NCI-H2171 (cell line): ENCODE data around the gene COL2A1.

Experiments used
- DNase-seq: peaks from one replicate; lab custom pipeline; 2025; lab: John Stamatoyannopoulos, UW

Gene COL2A1

DNA sequence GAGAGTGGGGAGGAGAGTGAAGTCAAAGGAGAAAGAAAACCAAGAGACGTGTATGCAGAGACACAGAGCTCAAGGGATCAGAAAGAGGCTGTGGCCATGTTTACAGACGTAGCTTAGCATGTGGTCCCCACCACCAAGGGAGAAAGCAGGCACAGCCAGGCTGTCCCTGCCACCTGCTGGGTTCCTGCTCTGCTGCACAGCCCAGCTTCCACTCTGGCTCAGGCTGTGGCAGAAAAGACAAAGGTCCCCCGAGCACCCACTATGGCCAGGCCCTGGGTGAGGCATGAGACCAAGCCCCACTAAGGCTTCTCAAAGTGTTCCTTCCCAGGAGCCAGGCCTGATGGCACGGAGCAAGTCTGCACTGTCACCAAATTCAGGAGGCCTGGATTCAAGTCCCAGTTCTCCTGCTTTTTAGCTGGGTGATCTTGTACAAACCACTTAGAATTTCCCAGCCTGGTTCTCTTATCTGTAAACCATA, 25.9 kb upstream of the COL2A1 start:
- DNase-seq = no peak

GRCh38 chr12:48029491-48030172, 25.4 kb upstream of the COL2A1 start:
- DNase-seq = no peak

DNA sequence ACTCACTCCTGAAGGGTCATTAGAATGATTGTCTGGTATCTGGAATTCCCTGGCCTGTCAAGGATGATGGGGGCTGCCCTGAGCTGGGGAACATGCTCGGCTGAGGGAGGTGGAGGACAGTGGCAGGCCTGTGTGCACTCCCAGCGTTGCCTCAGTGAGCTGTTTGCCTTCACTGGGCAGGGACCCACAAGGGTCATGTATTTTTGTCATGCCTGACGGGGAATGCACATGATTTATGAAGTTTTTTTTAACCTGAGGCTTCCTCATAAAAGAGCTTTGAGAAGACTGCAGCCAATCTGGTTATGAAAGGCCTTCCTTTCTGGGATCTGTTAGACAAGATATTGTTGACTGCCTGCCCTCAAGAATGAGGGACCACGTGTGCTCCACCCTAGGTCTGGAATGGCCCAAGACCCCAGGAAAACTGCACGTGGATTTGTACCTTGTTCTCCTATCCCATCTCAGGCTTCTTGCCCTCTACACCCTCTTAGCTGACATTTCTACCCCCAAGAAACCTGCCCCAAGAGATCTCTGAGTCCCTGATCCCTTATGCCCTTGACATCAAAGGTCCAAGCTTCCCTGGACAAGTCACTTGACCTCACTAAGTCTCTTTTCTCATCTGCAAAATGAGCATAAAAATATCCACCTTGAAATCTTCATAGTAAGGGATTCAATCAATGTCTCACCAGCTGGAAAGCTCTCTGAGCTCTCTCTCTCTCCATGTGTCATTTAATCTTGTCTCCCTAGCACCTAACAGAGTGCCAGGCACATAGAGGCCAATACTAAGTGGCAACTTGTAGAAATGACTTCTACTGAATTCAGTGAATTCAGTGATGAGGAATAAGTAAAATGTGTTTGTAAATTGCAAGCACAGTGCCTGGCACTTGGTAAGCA, 24.5 kb upstream of the COL2A1 start:
- no peak for DNase-seq

DNA sequence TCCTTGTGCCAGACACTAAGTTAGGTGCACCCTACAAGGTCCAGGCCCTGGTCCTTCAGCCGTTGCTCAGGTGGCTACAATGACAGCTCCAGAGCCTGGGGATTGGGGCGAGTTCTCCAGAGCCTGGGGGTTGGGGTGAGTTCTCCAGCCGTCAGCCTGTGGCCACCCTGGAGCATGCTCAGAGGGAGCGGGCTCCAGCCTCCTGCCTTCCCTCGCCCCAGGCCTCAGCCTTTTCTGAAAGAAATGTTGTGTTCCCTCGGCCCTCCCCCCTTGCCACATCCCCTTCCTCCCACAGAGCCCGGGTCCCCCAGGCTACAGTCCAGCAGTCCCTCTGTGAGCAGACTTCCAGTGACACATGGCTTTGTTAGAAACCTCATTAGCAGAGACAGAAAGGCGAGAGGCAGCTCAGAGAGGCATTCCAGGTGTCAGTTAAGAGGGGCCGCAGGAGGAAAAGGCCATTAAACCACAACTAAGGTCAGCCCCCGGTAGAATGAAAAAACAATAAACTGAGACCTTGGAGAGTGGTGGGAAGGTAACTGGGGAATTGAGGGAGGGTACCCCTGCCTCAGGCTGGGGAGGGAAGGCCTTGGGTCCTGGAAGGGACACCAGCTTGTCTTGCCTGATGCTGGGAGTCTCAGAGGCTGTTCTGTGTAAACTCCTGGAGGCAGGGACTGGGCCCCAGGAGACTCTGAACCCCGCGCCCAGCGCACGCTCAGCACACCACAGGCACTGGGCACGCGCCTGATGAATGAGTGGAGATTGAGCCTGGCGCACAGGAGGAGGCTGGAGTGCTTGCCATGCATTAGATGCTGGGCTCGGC, 23.1 kb upstream of the COL2A1 start:
- no peak for DNase-seq

DNA sequence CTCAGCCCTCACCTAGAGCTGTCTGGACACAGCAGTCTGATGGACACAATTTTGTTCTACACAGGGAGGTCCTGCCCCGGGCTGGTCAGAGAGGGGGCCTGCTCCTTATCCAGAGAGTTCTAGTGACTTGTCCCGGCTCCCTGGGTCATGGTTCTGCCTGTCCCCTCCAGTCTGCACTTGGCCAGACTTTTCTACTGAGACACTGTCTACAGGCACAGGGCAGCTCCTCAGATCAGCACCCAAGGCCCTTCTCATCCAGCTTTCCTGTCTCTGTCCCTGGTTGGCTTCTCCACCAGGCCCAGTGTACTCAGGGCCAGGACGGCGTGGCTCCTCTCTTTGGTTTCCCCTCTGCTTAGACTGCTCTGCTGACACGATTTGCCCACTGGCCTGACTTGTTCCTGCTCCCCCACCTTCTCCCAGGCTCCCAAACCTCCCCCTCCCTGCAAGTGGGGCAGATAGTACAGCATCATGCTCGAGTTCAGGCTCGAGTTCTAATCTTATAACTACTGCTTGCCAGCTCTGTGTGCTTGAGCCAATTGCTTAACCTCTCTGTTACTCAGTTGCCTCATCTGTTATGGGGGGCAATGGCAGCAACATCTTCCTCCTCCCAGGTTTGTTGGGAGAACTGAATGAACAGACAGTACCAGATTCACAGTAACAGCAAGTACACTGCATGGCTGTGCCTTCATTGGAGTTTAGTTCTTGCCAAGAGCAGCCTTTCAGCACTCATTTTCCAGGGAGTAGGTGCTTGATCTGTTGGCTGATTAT, 22.0 kb upstream of the COL2A1 start:
- DNase-seq = no peak

GRCh38 chr12:48025281-48025680, 21.0 kb upstream of the COL2A1 start:
- no peak for DNase-seq

GRCh38 chr12:48024735-48025134, 20.5 kb upstream of the COL2A1 start:
- no peak for DNase-seq

DNA sequence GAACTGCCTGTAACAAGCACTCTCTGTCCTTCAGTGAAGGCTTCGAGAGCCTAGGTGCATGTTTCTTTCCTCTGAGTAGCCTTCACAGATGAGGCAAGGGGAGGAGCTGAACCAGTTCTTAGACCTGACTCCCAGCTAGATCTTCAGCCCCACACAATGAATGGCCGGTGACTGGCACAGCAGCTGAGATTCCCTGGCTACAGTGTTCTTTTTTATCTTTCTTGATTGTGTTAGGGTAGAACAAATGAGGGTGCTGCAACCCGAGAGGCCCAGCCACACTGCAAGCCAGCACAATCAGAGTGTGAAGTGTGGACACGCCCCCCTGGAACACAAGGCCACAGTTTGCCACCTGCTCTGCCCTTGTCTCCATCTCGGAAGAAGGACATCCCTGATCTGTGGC, 19.1 kb upstream of the COL2A1 start:
- no peak for DNase-seq

DNA sequence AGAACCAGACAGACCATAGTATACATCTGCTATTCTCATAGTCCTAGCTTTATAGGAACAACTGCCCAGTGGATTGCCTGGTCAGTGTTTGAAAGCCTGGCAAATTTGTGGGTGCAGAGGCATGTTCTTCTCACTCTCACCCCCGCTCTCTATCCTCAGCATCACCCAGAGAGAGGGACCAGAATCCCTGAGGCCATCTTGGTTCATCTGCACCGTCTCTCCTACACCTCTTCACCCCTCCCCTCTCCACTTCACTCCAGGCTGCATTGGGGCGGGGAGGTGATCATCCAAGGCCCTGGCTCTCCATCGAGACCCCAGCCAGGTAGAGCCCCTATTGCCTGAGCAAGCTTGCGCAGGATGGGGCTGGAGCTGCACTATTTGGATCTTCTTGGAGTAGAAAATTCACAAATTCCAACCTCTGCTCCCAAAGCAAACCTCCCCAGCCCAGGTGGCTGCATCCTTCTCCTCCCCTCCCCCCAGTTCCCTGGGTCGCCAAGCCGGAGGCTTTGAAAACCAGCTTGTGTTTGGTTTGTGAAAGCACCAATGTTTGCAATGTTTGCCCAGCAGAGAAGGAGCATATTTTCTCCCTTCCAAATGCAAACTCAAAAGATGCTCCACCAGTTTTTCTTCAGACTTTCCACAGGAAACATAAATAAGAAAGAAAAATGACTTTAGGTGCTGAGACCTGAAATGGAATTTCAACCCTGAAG, 18.6 kb upstream of the COL2A1 start:
- DNase-seq = no peak

DNA sequence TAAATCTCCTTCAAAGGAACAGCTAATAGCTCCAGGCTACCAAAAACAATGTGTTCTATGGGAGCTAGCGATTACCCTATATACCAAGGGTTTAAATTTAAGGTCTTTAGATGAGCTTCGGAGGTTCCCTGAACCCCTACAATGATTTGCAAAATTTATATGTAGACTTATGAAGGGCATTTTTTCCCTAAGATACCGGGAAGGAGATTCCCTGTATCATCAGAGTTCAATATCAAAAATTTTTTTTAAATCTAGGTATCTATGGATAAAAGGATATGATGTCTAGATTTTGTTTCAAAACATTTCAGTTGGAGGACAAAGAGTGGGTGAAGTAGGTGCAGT, 17.9 kb upstream of the COL2A1 start:
- no peak for DNase-seq

DNA sequence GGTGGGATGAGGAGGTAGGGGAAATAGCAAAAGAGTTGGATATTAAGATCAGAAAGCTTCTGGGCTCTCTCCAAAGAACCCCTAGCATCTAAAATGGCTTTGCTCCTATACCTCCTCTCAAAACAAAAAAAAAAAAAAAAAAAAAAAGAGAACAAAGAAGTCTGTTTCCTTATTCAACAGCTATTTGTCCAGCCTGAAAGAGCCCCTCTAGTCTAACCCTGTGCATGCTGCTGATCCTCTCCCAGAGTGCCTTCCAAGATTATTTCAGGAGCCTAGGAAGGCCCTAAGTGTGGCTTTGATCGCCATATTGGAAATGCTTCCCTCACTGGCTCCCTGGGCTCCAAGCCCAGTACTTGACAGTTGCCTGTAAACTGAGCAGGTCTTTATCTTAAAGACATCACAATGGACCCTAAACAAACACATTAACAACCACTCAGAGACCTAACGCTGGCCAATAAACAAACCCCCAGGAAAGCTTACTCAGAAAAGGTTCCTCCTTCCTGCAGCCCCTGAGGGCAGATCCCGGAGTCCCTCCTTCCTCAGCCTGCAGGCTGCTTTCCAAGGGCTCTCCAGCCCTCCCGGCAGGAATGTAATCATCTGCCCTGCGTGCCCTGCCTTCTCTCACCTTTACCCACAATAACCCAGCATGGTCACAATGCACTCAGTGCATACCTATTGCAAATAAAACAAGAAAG, 17.4 kb upstream of the COL2A1 start:
- no peak for DNase-seq

DNA sequence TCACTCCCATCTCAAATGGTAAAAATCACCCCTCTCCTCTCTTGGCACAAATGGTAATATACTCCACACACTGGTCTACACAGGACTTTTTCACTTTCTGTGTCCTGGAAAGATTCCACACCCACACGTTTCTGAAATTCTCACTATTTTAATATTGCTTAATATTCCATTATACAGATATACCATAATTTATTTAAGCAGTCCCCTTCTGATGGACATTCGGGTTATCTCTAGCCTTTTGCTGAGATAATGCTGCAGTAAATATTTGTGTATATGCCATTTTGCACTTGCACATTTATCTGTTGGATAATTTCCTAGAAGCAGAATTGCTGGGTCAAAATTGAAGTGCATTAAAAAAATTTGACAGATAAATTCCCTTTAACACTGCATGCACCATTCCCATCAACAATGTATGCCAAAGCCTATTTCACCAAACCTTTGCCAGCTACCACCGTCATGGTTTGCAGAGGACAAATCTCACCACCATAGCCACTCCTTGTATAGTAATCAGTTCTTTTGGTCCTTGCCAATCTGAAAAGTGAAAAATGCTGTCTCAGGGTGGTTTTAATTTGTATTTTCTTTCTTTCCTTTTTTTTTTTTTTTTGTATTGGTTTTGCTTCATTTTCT, 15.5 kb upstream of the COL2A1 start:
- DNase-seq = no peak

DNA sequence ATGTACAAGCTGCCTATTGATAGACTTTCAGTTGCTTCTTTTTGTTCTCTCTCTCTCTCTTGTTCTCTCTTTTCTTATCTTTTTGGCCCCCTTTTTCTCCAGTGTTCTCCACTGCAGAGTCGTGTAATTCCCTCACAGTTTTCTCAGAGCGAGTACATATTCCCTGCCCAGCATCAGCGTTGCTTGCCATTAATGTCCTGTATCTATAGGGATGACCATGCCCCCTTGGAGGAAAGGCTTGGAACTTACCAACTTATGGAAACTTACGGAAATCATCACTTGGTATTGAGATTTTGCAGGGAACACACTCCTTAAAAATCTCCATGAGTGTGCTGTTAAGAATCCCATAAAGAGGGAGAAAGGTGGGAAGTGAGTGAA, 14.3 kb upstream of the COL2A1 start:
- DNase-seq = no peak

DNA sequence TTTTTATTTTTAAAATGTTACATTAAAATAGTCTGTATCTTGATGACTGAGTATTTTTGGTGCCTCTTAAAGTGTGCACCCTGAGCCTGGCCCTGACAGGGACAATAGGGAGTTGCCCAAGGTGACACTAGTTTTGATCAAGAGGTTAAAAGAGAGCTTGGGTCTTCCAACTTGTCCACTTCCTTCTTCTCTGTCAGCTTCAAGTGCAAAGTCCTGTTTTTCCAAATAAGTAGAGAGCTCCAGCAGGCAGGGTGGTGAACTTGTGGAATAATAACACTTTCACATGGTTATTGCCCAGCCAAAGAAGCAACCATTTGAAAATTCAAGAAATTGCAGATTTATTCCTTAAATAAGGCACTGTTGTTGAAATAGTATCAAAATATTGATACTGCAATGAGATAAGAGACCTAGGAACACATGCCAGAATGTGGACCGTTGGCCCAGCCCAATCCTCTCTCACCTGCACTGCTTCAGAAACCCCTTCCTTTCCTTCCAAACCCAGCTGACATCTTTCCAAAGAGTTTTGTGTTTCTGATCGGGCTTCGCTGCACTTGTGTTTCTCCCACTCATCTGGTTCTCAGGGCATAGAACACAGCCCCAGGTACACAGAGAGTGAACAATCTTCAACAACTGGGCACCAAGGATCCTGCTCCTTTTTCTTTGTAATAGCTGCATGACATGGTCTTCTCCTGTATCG, 13.8 kb upstream of the COL2A1 start:
- no peak for DNase-seq

DNA sequence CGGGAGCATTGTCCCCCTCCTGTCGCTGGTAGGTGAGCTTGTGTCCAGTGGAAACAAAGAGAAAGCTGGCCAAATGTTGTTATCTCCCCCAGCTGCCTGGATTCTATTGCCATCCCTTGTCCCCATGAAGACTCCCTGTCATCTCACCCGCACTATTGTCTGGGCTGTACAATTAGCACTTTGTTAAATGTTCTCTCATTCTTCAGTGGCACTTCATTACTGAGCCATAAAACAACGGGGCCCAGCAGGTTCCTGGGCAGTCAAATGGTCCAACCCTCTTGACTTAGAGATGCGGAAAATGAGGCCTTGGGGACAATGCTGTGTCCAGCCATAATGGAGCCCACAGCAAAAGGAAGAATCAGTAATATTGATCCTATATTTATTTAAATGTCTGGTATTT, 13.2 kb upstream of the COL2A1 start:
- no peak for DNase-seq

- no peak for DNase-seq
Measured at GRCh38 chr12:48016373-48017020, 12.2 kb upstream of the COL2A1 start.

GRCh38 chr12:48015954-48016353, 11.7 kb upstream of the COL2A1 start:
- no peak for DNase-seq

- no peak for DNase-seq
Measured at GRCh38 chr12:48015129-48015528, 10.9 kb upstream of the COL2A1 start.

DNA sequence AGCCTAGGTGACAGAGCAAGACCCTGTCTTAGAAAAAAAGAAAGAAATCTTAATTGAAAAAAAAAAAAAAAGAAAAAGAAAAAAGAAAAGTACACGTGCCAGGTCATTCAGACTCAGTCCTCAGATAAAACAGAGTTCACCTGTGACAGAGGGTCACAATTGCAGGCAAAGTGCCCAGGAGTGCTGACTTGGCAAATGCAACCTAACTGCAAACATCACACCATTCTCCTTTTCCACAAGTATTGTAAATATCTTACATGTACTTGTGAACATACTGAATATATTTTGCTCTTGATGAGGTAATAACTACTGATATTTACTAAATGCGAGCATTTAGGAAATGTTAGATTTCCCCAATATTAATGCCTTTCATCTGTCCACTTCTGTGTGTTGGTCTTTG, 9.0 kb upstream of the COL2A1 start:
- no peak for DNase-seq
